Natural killer cell (primary cell): ENCODE data around the gene NCK2. TPM values are rescaled to one million over a fixed set of nuclear protein-coding genes. Genes with fewer than 3 reads are reported as not detected.

Source experiments
- ATAC-seq, 3 donors: fragments of 150-1000 bp in 2 of 3; fragments of 200-7000 bp in 1 of 3; cut with Tn5 transposase; 1 replicate in 1 of 3; 2 replicates in 2 of 3; pipeline ENCODE4 v1.10.0; 2021; ENCODE audit warnings: mild to moderate bottlenecking in 2 of 3, moderate library complexity in 2 of 3
- DNase-seq, 2 donors: peaks; one replicate each; pipeline versions ENCODE4 v3.0.0 to v3.0.0-alpha.2; 2013 to 2021; ENCODE audit warnings: mixed read lengths in 1 of 2
- H3K27ac ChIP-seq: one replicate; pipeline ENCODE4 v1.5.1; 2013; ENCODE audit warnings: mild to moderate bottlenecking, low read length
- H3K27me3 ChIP-seq: one replicate; pipeline ENCODE4 v1.6.1; 2013; ENCODE audit warnings: low read length; ENCODE audit not compliant: control insufficient read depth, insufficient read depth
- H3K36me3 ChIP-seq: one replicate; pipeline ENCODE4 v1.6.1; 2013; ENCODE audit warnings: low read length; ENCODE audit not compliant: control insufficient read depth, insufficient read depth
- H3K4me1 ChIP-seq: one replicate; pipeline ENCODE4 v1.6.1; 2013; ENCODE audit warnings: low read length; ENCODE audit not compliant: control insufficient read depth, insufficient read depth
- H3K4me3 ChIP-seq: one replicate; pipeline ENCODE4 v1.5.1; 2013; ENCODE audit warnings: low read length
- H3K9me3 ChIP-seq: one replicate; pipeline ENCODE4 v1.6.1; 2013; ENCODE audit warnings: low read length; ENCODE audit not compliant: control insufficient read depth, insufficient read depth
- H3K27ac Mint-ChIP-seq, 2 donors: one replicate each; pipeline ENCODE4 v1.8.0; 2022; ENCODE audit warnings: mild to moderate bottlenecking in 2 of 2, mixed read lengths in 2 of 2, moderate library complexity in 1 of 2
- H3K27me3 Mint-ChIP-seq, 2 donors: one replicate each; pipeline ENCODE4 v1.8.0; 2022; ENCODE audit warnings: low read depth in 2 of 2, mixed read lengths in 2 of 2
- H3K36me3 Mint-ChIP-seq: one replicate; pipeline ENCODE4 v1.8.0; 2022; ENCODE audit warnings: mixed read lengths
- H3K4me1 Mint-ChIP-seq, 2 donors: one replicate each; pipeline ENCODE4 v1.8.0; 2022; ENCODE audit warnings: mixed read lengths in 2 of 2
- H3K4me3 Mint-ChIP-seq: one replicate; pipeline ENCODE4 v1.8.0; 2022; ENCODE audit warnings: mild to moderate bottlenecking, moderate library complexity, mixed read lengths
- H3K9me3 Mint-ChIP-seq, 2 donors: one replicate each; pipeline ENCODE4 v1.8.0; 2022; ENCODE audit warnings: mixed read lengths in 2 of 2
- CTCF ChIP-seq: fragments of 200-600 bp; IDR thresholded peaks from one replicate; pipeline ENCODE4 v1.8.0; 2022; ENCODE audit warnings: antibody characterized with exemption
- WGBS: methylation state at CpG from one replicate; pipeline ENCODE4 v1.1.7; 2013; ENCODE audit warnings: missing lambda C conversion rate; ENCODE audit not compliant: insufficient coverage; 5-methylcytosine and 5-hydroxymethylcytosine counted together
- intact Hi-C: fragments of 100-400 bp; cut with micrococcal nuclease; formaldehyde crosslinking; loops from one replicate; pipeline ENCODE4 v1.14.2; 2022
- total RNA-seq, 4 donors: library from RNA; stranded (reverse); fragments of 120-200 nt in 1 of 4; gene quantifications; one replicate each; pipeline versions ENCODE4 v1.2.3 to v1.2.4, GENCODE V29; 2013 to 2022

Gene NCK2
- total RNA-seq, 3 donors from 2014 or later (not counting 1 experiment from before 2014, with no cell fraction given), result 34.1 to 50.8 (median 43.0) TPM

GRCh38 chr2:105765415-105766299 is 20.9 kb downstream of the NCK2 start:
- Histone ChIP-seq H3K27me3 (no peaks in the 10 kb centered on the region), H3K9me3 (no peaks in the 10 kb centered on the region), H3K4me3 (no peak overlapping the region), H3K27ac (no peak overlapping the region), H3K36me3 (peaks cover 3% of the 10 kb centered on the region), H3K4me1 (peaks cover 45% of the 10 kb centered on the region)
- H3K27ac Mint-ChIP-seq, result peak overlapping the region; percentile 62 to 63
- DNase-seq, result peak in 1 of 2 donors; percentile 59
- H3K4me3 Mint-ChIP-seq, result no peak overlapping the region
- H3K36me3 Mint-ChIP-seq, result no peaks in the 10 kb centered on the region
- H3K27me3 Mint-ChIP-seq, result no peaks in the 10 kb centered on the region
- peaks cover 63 to 74% of the 10 kb centered on the region in 2 donors for H3K4me1 Mint-ChIP-seq
- intact Hi-C loops, result no loop called here
- no peaks in the 10 kb centered on the region for H3K9me3 Mint-ChIP-seq
- no peak for TF ChIP-seq CTCF
- whole genome bisulfite sequencing, result 95% methylated on average over 7 of the region's 10 CpGs
- ATAC-seq, result no peak

GRCh38 chr2:105766300-105766866 is 21.7 kb downstream of the NCK2 start:
- 96% methylated on average over 5 of the region's 7 CpGs for WGBS
- intact Hi-C loops, result no loop called here
- H3K36me3 Mint-ChIP-seq, result no peaks in the 10 kb centered on the region
- Histone ChIP-seq H3K4me1 (peaks cover 38% of the 10 kb centered on the region), H3K4me3 (no peak overlapping the region), H3K27ac (no peak overlapping the region), H3K9me3 (no peaks in the 10 kb centered on the region), H3K27me3 (no peaks in the 10 kb centered on the region), H3K36me3 (peaks cover 3% of the 10 kb centered on the region)
- H3K27ac Mint-ChIP-seq, result peak overlapping the region; percentile 62 to 63
- H3K4me3 Mint-ChIP-seq, result no peak overlapping the region
- DNase-seq (no peak), ATAC-seq (no peak)
- no peaks in the 10 kb centered on the region for H3K9me3 Mint-ChIP-seq
- TF ChIP-seq CTCF, result no peak
- peaks cover 56 to 67% of the 10 kb centered on the region in 2 donors for H3K4me1 Mint-ChIP-seq
- no peaks in the 10 kb centered on the region for H3K27me3 Mint-ChIP-seq

DNA sequence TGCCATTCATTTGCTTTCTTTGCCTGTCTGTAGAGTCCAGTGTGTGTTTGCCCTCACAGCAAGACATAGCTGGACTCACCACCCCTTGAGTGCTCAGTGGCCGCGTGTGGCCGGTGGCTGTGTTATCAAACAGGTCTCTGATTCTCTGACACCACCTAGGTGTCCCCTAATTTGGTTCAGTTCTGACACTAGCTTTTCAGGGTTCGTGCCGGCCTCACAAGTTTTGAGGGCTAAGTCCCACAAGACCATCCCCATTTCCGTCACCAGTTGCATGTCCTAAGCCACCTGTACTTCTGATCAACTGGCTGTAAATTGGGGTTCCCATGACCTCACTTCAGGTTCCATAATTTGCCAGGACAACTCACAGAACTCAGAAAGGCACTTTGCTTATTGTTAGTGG is 23.5 kb downstream of the NCK2 start:
- Histone ChIP-seq H3K4me1 (peaks cover 36% of the 10 kb centered on the region), H3K27me3 (no peaks in the 10 kb centered on the region), H3K36me3 (peaks cover 3% of the 10 kb centered on the region), H3K27ac (no peak overlapping the region), H3K4me3 (no peak overlapping the region), H3K9me3 (no peaks in the 10 kb centered on the region)
- 81% methylated on average over 6 of the region's 6 CpGs for WGBS
- no peak for TF ChIP-seq CTCF
- Mint-ChIP-seq H3K27me3 (no peaks in the 10 kb centered on the region), H3K27ac (peak overlapping the region in 1 of 2 donors; percentile 62), H3K36me3 (no peaks in the 10 kb centered on the region), H3K9me3 (no peaks in the 10 kb centered on the region), H3K4me3 (no peak overlapping the region), H3K4me1 (peaks cover 59 to 66% of the 10 kb centered on the region in 2 donors)
- intact Hi-C loops, result no loop called here
- ATAC-seq (no peak), DNase-seq (no peak)
